ENCODE results near the gene MYO1B.

MYO1B gene

DNA sequence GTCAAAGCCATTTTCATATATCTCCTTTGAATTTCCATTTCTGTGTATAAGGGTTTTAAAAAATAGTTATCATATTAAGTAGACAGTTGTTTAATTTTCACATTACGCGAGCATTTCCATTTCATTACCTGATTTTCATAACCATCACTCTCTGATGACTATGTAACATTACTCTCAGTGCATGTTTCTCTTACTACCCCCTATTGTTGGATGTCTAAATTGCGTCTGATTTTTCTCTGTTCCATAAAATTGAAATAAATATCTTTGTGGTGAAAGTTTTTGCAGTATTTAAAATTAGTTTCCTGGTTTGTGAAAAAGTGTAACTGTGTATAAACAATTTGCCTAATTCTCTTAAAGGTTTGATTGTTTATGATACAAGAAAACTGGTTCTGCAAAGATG, 123.8 kb downstream of the MYO1B start:
- peak in 1 of 2 experiments; percentile 24 for DNase-seq

DNA sequence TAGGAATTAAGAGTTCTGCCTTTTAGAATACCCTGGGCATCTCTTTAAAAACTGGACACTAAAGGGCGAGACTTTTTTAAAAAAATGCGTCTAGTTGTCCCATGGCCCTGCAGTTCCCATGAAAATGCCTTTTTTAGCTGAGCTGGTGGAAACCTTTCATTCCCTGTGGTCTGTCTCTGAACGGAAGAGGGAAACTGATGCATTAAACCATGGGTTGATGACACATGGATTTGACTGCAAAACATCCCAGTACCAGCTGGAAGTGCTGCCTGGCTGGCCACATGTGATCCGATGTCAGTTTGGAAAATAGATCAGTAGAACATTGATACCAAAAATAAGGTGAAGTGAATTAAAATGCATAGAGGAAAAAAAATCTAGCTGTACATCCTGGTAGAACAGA, 129.2 kb downstream of the MYO1B start:
- no peak for DNase-seq

DNA sequence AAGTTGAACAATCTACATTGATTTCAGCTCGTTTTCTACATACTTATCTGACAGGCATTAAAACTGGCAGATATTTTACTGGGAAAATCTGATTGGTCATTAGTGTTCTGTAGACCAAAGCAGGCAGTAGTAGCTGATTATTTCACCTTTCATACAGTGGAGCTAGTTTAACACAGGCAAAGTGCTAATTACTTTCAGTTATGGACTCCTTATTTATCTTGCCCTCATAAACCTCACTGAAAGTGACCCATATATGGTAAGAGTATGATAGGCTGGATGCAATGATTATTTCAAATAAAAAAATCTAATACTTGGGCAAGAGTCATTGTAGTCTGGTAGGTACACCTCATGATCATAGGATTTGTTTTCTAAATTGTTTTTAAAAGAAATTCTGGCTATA, 129.7 kb downstream of the MYO1B start:
- DNase-seq = no peak

DNA sequence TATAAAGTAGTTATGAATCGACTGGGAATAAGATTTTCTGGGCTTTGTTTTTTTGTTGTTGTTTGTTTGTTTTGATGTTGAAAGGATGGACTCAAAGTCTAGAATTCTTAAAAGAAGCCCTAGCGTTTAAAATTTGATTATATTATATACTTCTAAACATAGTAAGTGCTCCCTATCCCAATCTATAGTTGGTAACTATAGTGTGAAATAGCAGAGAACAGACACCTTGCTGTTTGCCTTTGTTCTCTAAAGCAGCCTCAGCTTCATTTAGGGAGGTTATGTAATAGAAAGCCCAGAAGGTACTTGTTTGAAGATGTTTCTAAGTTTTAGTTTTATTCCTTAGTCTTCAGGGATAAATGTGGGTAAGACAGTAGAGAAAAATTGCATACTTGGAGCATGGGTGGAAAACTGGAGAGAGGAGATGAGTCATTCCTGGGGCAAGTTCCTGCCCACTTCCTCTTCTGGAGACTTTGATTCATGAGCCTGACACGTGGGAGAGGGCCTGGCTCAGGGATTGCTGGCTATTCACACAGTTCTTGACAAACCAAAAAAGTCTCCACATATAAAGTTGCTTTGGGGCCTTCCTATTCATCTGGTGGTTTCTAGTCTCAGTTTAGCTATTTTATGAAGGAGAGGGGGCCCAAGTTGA, 131.9 kb downstream of the MYO1B start:
- DNase-seq = peak; percentile 72 to 91

DNA sequence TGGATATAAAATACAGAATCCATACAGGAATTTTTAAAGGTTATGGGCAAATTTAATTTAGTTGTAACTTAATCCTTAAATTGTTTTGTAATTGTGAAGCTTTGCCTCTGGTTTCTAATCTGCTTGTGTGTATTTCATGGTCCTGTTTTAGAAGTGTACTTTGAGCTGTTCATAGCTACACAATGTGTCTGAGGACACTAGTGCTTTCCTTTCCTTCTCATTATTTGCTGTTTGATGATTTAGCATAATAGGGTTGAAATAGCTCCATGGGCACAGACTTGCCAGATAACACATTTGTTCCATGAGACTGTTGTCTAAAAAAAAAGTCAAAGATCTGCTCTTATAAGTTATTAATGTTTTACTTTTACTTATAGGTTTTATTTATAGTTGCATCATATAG, 134.2 kb downstream of the MYO1B start:
- DNase-seq = no peak

DNA sequence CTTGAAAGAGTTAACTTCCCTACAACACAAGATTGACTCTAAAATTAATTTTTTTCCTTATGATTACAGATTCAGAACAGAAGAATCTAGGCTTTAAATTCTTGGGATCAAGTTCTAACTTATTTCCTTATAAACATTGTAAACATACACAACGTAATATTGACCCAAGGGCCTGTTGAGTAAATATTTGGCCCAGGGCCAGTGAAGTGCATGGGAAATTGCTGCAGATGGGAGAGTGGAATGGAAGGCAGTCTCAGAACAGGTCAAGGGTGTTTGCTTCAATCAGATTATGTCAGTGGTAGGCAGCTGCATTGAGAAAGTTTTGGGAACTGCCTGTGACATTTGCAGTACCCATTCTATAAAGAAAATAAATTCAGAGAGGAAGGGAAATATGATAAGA, 137.6 kb downstream of the MYO1B start:
- no peak for DNase-seq

DNA sequence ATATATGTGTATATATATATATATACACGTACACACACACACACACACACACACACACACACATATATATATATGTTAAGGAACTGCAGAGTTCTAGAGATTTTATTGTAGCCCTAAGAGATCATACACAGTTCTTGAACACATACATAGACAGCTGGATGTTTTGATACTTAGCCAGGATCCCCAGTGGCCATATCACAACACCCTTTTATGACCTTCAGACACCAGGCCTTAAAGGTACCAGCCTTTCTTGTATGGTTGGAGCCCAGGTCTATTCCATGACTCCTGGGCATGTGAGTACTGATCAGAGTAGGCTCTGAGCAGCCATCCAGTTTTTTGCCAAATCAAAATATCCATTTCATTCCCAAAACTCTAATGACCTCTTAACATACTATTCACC, 138.3 kb downstream of the MYO1B start:
- no peak for DNase-seq

DNA sequence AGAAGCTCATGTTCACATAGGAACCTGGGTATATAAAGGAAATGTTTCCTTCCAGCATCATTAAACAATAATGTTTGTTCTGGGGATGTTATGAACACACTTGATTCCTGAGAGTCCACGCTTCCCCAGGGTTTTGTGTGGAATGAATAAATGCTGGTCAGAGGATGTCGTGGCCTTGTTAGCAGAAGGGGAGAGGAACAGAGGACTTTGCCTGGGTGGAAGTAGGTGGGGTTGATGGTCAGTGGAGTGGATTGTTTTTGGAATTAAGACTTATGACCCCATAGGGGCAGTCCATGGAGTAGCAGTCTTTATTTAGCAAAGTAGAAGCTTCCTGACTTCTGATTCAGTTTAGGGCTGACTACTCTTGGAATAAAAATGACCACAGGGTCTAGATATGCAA, 139.6 kb downstream of the MYO1B start:
- DNase-seq = no peak

DNA sequence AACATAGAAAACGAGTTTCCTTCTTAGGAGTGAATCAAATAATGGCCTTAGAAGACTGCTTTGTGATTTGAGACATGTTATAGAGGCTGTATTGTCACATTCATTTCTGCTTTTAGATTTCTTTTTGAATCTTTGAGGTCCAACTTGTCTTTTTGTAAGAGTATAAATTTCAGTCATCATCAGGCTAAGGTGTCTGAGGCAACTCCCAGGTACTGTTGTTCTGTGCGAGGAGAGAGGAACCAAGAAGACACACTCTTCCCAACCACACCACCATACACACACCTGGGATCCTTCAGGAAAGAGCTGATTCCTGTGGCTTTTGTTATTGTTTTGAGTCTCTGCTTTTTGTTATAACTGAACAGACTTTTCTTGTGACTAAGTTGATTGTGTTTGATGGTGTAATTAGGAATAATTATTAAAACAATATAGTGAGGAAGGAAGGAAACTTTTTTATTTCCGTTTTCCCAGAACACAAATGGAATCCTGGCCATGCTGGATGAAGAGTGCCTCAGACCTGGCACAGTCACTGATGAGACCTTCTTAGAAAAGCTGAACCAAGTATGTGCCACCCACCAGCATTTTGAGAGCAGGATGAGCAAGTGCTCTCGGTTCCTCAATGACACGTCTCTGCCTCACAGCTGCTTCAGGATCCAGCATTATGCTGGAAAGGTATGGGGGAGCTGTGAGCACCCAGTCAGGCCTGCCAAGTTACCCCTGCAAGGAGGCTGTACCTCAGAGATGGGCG, 140.4 kb downstream of the MYO1B start:
- no peak for DNase-seq

DNA sequence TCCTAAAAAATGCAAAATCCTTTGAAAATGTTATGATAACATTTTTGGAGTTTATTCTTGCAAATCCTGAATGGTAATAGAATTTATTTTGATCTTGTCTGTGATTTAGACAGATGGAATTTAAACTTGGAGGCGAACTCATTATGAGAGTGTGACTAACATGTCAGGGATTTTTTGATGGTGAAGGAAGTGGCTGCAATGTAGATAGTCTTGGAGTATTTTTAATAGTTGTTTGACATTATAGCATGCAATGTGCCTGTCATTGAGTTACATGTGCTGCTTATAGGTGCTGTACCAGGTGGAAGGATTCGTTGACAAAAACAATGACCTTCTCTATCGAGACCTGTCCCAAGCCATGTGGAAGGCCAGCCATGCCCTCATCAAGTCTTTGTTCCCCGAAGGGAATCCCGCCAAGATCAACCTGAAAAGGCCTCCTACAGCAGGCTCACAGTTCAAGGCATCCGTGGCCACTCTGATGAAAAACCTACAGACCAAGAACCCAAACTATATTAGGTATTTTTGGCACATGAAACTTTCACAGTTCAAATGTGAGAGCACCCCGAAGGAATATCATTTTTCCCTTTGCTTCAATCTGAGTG, 141.8 kb downstream of the MYO1B start:
- DNase-seq = peak in 1 of 2 experiments; percentile 61

DNA sequence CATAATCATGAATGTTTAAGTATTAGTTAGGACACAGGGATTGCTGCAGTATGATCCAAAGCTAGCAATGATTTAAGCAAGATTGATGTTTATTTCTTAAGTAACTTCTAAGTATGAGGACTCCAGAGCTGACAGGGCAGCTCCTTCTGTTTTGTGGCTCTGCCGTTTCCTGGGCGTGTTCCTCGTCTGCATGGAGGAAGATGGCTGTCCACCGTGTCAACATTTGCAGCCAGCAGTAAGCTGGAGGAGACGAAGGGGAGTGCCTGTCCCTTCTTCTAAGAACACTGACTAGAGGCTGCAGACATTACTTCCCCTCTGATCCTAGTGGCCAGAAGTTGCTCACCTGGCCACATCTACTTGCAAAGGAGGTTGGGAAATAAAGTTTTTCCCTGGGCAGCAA, 144.1 kb downstream of the MYO1B start:
- no peak for DNase-seq

DNA sequence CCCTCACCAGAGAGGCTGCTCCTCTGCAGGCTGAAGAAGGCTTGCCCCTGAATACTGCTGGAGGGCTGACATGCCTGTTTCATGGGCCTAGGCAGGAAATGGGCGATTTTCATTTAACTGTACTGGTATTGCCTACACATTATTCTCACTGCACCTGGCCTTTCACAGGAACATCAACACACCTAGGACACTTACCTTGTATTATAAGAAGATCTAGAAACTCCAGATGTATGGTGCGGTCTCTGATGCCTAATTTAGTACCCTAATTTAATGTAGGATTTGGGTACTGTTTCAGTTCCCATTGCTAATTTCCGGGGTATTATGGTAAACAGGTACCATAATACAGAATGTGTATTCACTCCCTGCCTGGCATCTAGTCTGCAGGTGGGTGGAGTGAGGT, 146.0 kb downstream of the MYO1B start:
- no peak for DNase-seq

DNA sequence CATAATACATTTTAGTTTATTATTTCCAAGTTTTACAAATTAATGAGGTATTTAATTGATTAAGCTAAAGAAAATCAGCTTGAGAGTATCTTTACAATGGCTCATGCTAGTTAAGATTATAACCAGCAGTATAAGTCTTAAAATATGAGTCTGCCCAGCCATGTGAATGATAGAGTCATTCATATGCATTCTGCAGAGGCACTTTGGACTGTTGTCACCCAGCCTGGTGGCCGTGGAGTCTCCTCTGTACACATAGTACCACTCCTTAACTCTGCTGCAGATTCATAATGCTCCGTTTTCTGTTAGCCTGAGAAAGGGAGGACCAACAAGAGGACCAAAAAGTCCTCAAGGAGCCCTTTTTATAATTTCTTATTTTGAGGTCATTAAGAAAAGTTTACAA, 148.8 kb downstream of the MYO1B start:
- DNase-seq = no peak

DNA sequence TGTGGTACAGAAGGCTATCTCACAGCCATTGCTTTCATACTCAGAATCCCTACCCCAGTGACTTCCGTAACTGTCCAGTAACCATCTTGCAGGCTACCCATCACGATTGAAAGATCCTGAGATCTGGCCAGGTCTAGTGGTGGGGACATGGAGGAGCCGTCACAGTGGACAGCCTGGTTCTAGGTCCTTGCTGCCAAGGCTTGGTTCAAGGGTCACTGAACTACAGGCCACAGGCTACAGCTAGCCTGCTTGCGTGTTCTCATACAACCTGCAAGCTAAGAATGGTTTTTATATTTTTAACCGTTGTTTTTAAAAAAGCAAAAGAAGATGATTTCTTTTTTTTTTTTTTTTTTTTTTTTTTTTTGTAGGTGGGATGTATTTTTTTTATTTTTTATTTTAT, 151.6 kb downstream of the MYO1B start:
- DNase-seq = no peak

DNA sequence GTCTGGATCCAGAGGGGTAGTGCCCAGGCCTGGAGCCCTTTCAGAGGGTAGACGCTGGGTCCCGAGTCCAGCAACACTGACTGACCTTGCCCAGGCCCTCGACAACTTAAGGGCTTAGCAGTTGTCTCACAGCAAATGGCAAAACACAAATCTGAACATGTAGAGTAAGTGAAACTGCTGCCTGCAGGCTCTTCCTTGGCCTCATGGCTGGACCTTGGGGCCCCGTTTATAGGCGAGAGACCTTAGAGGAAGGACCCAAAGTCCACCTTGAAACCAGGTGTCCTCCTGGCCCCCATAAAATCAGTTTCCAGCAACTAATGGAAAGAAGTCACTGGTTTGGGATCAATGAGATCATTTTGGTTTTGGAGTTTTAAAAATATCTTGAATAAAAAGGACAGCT, 154.4 kb downstream of the MYO1B start:
- DNase-seq = no peak

DNA sequence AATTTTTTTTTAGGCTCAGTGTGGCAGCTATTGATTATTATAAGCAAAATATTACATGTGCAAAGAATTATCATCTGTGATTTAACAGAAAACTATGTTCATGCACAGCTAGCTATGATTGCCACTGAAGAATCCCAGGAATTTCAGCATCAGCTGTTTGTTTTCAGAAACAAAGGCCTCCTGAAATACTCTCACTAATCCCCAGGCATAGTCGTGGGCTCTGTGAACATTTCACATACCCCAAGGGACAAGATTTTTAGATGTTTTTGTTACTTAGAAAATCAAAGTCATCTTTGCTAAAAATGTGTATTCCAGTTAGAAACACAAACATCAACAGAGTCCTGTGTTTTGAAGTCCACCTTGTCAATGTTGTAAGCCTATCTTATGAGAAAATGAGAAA, 156.1 kb downstream of the MYO1B start:
- DNase-seq = no peak

DNA sequence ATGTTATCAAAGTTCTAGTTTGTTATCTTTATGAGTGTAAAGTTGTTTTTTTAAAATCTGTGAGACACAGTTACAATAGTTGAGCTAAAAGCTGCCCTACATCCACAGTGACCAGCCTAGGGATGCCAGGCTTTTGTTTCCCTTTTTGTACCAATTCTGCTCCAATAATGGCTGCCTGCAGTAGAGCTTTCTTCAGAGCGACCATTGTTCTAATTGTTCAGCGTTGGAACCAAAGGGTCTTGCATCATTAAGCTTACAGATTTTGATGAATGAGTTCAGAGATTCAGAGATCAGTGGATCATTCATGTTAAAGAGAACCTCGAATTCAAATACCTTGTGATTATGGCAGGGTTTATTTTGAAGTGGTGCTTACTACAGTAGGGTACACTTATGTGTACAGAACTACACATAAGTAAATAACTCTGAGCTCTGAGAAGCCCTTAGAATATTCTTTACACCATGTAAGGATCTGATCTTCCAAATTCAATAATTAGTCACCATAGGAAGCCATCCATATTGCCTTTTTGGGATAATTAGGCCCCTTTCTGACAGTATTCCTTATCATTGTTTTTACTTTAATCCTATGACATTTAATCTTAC, 157.9 kb downstream of the MYO1B start:
- DNase-seq = no peak

DNA sequence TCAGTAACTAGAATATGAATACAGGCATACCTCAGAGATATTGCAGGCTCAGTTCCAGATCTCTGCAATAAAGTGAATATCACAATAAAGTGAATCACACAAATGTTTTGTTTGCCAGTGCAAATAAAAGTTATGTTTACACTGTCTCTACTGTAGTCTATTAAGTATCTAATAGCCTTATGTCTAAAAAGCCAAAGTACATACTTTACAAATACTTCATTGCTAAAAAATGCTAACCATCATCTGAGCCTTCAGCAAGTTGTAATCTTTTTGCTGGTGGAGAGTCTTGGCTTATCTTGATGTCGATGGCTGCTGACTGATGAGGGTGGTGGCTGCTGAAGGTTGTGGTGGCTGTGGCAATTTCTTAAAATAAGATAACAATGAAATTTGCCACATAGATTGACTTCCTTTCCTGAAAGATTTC, 159.4 kb downstream of the MYO1B start:
- no peak for DNase-seq

DNA sequence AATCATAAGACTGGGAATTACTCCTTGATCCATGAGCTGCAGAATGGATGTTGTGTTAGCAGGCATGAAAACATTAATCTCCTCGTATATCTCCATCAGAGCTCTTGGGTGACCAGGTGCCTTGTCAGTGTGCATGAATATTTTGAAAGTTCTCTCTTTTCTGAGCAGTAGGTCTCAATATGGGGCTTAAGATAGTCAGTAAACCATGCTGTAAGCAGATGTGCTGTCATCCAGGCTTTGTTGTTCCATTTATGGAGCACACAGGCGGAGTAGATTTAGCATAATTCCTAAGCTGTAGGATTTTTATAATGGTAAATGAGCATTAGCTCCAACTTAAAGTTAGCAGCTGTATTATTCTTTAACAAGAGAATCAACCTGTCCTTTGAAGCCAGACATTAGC, 160.3 kb downstream of the MYO1B start:
- DNase-seq = no peak

DNA sequence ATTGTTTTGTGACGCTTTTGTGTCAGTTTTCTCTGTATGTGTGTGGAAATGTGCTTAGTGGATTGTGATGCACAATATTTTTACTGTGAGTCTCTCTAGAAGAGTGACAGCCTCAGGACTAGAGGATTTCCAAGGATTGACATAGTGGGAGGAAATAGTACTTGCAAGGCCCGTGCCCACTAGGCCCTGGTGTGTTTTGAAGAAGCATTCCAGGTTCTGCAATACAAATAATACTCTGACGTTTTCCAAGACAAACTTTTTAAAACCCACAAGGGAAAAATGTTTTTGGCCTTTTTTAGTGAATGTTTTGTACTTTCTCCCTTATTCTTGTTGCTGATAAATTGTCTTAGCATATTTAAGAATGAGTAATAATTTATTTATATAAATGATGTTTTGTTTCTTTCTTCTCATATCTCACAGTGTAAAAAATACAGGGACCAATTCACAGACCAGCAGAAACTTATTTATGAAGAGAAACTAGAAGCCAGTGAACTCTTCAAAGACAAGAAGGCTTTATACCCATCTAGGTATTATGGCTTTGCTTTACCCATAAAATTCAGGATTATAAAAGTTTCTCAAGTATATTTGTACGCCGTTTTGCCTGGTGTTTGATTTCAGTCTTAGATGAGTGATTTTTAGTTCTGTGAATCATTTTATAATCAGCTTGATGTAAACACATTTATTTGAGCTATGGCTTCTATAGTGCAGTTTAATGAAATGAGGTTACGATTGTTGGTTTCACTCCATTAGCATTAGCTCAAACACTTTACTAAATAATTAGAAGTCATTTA, 165.6 kb downstream of the MYO1B start:
- no peak for DNase-seq

DNA sequence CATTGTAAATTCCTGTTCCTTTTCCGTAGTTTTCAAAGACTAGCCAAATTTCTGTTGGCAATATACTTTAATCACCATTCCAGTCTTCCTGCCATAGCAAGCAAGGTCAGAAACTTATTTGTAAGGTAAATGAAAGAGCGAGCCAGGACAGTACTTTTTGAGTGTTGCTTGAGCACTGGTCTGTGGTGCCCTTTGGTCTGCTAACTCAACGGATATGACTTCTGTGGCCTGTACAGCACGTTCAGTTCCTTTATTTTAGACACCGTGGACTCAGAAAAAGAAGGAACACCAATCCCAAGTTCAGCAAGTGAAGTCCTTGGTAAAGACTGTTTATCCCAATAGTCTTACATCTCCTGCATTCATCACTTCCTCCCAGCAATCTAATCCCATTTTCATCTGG, 166.3 kb downstream of the MYO1B start:
- no peak for DNase-seq

DNA sequence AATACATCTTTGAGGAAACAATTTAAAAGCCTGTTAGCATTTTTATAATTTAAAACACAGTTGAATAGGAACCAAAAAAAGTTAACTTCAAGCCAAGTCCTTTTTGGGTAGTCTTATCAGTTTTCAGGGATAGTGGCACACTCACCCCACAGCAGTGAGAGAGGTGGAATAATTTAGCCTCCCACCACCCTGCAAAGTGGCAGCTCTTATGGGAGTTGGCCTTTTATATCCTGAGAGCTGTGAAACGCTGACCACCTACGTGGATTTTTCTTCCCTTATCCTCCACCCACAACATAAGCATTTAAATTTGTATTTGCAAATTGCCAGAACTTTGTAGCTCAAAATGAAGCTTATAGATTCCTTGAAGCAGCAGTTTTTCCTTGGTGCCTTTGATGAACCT, 167.1 kb downstream of the MYO1B start:
- DNase-seq = no peak

DNA sequence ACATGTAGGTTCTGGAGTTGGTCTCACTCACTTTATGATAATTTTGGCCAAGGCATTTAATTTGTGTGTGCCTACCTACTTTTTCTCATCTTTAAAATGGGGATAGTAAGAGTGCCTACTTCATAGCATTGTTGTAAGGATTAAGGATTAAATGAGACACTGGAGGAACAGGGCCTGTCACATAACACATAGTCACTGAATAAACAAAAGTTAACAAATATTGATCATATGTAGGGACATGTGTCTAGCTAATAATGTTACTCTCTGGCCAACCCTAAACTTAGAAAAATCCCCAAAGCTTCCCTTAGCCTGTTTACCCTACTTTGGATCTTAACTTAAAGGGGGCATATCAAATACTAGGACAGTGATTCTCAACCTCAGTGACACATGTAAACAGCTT, 169.9 kb downstream of the MYO1B start:
- no peak for DNase-seq
